OCI-LY7 (cell line): ENCODE measurements around the gene AXDND1. TPM values are rescaled to one million over a fixed set of nuclear protein-coding genes. Genes with fewer than 3 reads are reported as not detected.
"Not testable (repeated sequence)": the region's sequence is repeated elsewhere in the genome, so short reads cannot be mapped to it uniquely, and the experiment has no call there.

ENCODE experiments used
- BruUV-seq: library from RNA; stranded (reverse); fragments of 400-500 nt; replicated peaks from 2 replicates; lab custom pipeline; 2021; lab: Mats Ljungman, UMichigan
- CTCF ChIA-PET: fragments of 300-600 bp; sonication (Branson Sonifier 250); formaldehyde crosslinking; loops from one replicate; lab custom pipeline; 2022; ENCODE audit warnings: antibody characterized with exemption; ENCODE audit not compliant: unreplicated experiment; lab: Charles Lee
- POLR2A ChIA-PET: fragments of 300-600 bp; sonication (Branson Sonifier 250); formaldehyde crosslinking; loops from one replicate; lab custom pipeline; 2022; ENCODE audit warnings: antibody characterized with exemption; lab: Charles Lee
- DNase-seq: peaks from one replicate; pipeline ENCODE4 v3.0.0-alpha.2; 2015; ENCODE audit warnings: low spot score
- H2AFZ ChIP-seq: fragments of 200-600 bp; sonication (generic), shearing (Covaris generic); 2 replicates; pipeline ENCODE4 v1.6.1; 2014; ENCODE audit warnings: mild to moderate bottlenecking, antibody characterized with exemption, low read length, moderate library complexity
- H3K27ac ChIP-seq: fragments of 200-600 bp; sonication (generic); 2 replicates; pipeline ENCODE4 v1.5.1; 2014; ENCODE audit warnings: mixed run types, low read depth, mild to moderate bottlenecking, moderate library complexity, low read length, inconsistent platforms; ENCODE audit not compliant: poor library complexity, severe bottlenecking
- H3K36me3 ChIP-seq: fragments of 200-600 bp; sonication (generic); 2 replicates; pipeline ENCODE4 v1.6.1; 2014; ENCODE audit warnings: mild to moderate bottlenecking, antibody characterized with exemption, low read length, moderate library complexity, mixed read lengths; ENCODE audit not compliant: insufficient read depth
- H3K4me1 ChIP-seq: fragments of 200-600 bp; sonication (generic); 2 replicates; pipeline ENCODE4 v1.5.1; 2014; ENCODE audit warnings: mild to moderate bottlenecking, low read length; ENCODE audit not compliant: insufficient read depth, poor library complexity, severe bottlenecking
- H3K4me2 ChIP-seq: fragments of 200-600 bp; sonication (generic); 2 replicates; pipeline ENCODE4 v1.6.1; 2014; ENCODE audit warnings: mild to moderate bottlenecking, low read length
- H3K4me3 ChIP-seq: fragments of 200-600 bp; sonication (generic); 2 replicates; pipeline ENCODE4 v1.5.1; 2014; ENCODE audit warnings: mild to moderate bottlenecking, low read depth, low read length; ENCODE audit not compliant: poor library complexity, severe bottlenecking
- H3K79me2 ChIP-seq: fragments of 200-600 bp; sonication (generic); 2 replicates; pipeline ENCODE4 v1.6.1; 2016; ENCODE audit warnings: low read depth, mild to moderate bottlenecking, low read length, moderate library complexity, mixed read lengths; ENCODE audit not compliant: insufficient read depth
- H3K9me2 ChIP-seq: fragments of 200-600 bp; sonication (generic); 2 replicates; pipeline ENCODE4 v1.6.1; 2016; ENCODE audit warnings: mild to moderate bottlenecking, low read length, mixed read lengths; ENCODE audit not compliant: insufficient read depth
- H3K9me3 ChIP-seq: fragments of 200-600 bp; sonication (generic); 2 replicates; pipeline ENCODE4 v1.6.1; 2014; ENCODE audit warnings: mild to moderate bottlenecking, mixed run types, low read length, mixed read lengths
- H4K20me1 ChIP-seq: fragments of 200-600 bp; sonication (generic); 2 replicates; pipeline ENCODE4 v1.6.1; 2014; ENCODE audit warnings: mild to moderate bottlenecking, antibody characterized with exemption, low read length, moderate library complexity, mixed read lengths; ENCODE audit not compliant: insufficient read depth
- EZH2phosphoT487 ChIP-seq: fragments of 200-600 bp; sonication (generic); IDR thresholded peaks from 2 replicates; pipeline ENCODE4 v1.6.1; 2018; ENCODE audit warnings: low read depth, borderline replicate concordance, mild to moderate bottlenecking, mixed run types, antibody characterized with exemption, low read length, moderate library complexity, mixed read lengths
- intact Hi-C: fragments of 100-400 bp; cut with micrococcal nuclease; formaldehyde crosslinking; loops from one replicate; pipeline ENCODE4 v1.10.0; 2022; ENCODE audit not compliant: unreplicated experiment
- total RNA-seq, 2 experiments: library from RNA; depleted of rRNA in 1 of 2; stranded (reverse); fragments of >200 nt in 1 of 2; shearing (Covaris generic) in 1 of 2; gene quantifications; 2 replicates each; pipeline ENCODE4 v1.2.3, GENCODE V29; 2014 to 2022
- TF ChIP-seq, protein P1 (sequence below): fragments of 200-600 bp; sonication (generic); conservative IDR thresholded peaks from 2 replicates; pipeline ENCODE4 v1.5.1; 2014; ENCODE audit warnings: mild to moderate bottlenecking, antibody characterized with exemption, low read length, moderate library complexity, mixed read lengths

Gene AXDND1
- total RNA-seq, 2 experiments from 2014 or later, result 0.16 to 1.8 TPM

DNA sequence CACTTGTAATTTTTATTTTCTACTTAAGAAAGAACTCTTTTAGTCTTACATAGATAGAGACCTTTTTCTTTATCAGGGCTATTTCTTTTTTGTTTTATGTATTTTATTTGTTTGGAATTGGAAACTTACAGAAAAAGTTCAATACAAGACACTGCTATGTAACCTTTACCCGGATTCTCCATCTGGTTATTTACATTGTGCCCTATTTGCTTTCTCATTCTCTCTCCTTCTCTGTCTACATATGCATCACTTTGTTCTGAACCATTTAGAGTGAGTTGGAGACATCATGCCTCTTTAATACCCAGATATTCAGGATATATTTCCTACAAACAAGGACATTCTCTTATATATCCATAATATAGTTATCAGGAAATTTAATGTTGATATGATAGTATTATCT is 18.3 kb downstream of the AXDND1 start:
- Histone ChIP-seq H3K4me2 (no peak overlapping the region), H3K4me3 (no peak overlapping the region), H3K79me2 (no peaks in the 10 kb centered on the region), H3K9me2 (no peaks in the 10 kb centered on the region), H3K27ac (no peak overlapping the region), H3K4me1 (no peaks in the 10 kb centered on the region), H3K9me3 (no peaks in the 10 kb centered on the region), H3K36me3 (no peaks in the 10 kb centered on the region), H4K20me1 (no peaks in the 10 kb centered on the region), H2AFZ (no peak overlapping the region)
- DNase-seq, result no peak
- BruUV-seq, result no TSS peak
- ChIA-PET CTCF (no interaction called here), POLR2A (interaction anchor here (0.6 kb wide), 1 partner anchor 9 kb away, joined by 3 read pairs; no protein-coding TSS in a partner anchor)
- intact Hi-C loops, result no loop called here
- TF ChIP-seq, protein P1, sequence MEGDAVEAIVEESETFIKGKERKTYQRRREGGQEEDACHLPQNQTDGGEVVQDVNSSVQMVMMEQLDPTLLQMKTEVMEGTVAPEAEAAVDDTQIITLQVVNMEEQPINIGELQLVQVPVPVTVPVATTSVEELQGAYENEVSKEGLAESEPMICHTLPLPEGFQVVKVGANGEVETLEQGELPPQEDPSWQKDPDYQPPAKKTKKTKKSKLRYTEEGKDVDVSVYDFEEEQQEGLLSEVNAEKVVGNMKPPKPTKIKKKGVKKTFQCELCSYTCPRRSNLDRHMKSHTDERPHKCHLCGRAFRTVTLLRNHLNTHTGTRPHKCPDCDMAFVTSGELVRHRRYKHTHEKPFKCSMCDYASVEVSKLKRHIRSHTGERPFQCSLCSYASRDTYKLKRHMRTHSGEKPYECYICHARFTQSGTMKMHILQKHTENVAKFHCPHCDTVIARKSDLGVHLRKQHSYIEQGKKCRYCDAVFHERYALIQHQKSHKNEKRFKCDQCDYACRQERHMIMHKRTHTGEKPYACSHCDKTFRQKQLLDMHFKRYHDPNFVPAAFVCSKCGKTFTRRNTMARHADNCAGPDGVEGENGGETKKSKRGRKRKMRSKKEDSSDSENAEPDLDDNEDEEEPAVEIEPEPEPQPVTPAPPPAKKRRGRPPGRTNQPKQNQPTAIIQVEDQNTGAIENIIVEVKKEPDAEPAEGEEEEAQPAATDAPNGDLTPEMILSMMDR, result no peak
- no peak for TF ChIP-seq EZH2phosphoT487

DNA sequence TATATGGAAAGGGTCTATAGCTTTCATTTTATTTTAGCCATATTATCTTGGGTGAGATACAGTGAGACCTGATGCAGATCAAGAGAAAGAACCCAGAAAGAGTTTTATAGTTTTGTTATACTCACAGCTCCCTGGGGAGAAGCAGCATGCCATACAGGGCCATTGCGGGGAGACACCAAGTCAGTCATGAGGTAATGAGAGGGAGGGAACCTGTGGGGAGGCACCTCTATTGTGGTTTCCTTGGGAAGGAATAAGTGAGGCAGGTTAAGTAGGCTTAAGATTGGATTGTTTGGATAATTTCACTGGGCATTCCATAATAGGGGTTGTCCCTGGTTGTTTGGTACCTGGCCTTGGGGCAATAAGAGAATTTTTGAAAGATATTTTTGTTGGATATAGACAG is 19.7 kb downstream of the AXDND1 start:
- Histone ChIP-seq H4K20me1 (no peaks in the 10 kb centered on the region), H3K36me3 (no peaks in the 10 kb centered on the region), H3K4me2 (no peak overlapping the region), H3K79me2 (no peaks in the 10 kb centered on the region), H3K27ac (no peak overlapping the region), H3K4me1 (no peaks in the 10 kb centered on the region), H3K9me3 (no peaks in the 10 kb centered on the region), H3K9me2 (no peaks in the 10 kb centered on the region), H2AFZ (no peak overlapping the region), H3K4me3 (no peak overlapping the region)
- BruUV-seq, result no TSS peak
- POLR2A ChIA-PET, result interaction anchor here (1.1 kb wide), 1 partner anchor 53 kb away, joined by 3 read pairs; no protein-coding TSS in a partner anchor
- TF ChIP-seq, protein P1, result no peak
- TF ChIP-seq EZH2phosphoT487, result no peak
- no peak for DNase-seq
- CTCF ChIA-PET, result no interaction called here
- intact Hi-C loops, result no loop called here

DNA sequence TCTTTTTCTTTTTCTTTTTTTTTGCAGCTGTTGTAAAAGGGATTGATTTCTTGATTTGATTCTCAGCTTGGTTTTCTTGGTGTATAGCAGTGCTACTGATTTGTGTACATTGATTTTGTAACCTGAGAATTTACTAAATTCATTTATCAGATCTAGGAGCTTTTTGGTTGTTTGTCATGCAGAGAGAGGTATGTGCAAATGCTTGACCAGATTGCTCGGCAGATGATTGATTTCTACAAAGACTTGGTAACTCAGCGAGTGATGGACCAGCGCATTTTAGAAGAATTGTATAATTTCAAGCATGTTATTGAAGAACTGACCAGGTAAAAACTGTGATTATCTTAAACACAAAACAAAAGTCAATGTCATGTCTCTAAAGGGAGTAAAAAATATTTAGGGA is 27.9 kb downstream of the AXDND1 start:
- Histone ChIP-seq H3K9me3 (peaks cover 19% of the 10 kb centered on the region; the same call in 1 of the 2 replicates), H3K79me2 (no peaks in the 10 kb centered on the region), H3K4me2 (no peak overlapping the region), H4K20me1 (no peaks in the 10 kb centered on the region), H3K9me2 (no peaks in the 10 kb centered on the region), H3K4me3 (no peak overlapping the region), H2AFZ (no peak overlapping the region), H3K27ac (no peak overlapping the region), H3K4me1 (no peaks in the 10 kb centered on the region), H3K36me3 (no peaks in the 10 kb centered on the region)
- intact Hi-C loops, result no loop called here
- DNase-seq, result no peak
- no TSS peak for BruUV-seq
- TF ChIP-seq, protein P1, result no peak
- no peak for TF ChIP-seq EZH2phosphoT487
- POLR2A ChIA-PET, result interaction anchor here (0.6 kb wide), 1 partner anchor 118 kb away, joined by 3 read pairs; no protein-coding TSS in a partner anchor
- CTCF ChIA-PET, result no interaction called here

DNA sequence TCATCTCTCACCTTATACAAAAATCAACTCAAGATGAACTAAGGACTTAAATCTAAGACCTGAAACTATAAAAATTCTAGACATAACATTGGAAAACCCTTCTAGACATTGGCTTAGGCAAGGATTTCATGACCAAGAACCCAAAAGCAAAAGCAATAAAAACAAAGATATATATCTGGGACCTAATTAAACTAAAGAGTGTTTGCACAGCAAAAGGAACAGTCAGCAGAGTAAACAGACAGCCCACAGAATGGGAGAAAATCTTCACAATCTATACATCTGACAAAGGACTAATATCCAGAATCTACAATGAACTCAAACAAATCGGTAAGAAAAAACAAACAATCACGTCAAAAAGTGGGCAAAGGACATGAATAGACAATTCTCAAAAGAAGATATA is 33.6 kb downstream of the AXDND1 start:
- DNase-seq, H3K4me3 ChIP-seq, intact Hi-C loops, H3K36me3 ChIP-seq, H3K27ac ChIP-seq, BruUV-seq, CTCF ChIA-PET, H3K4me1 ChIP-seq, H3K79me2 ChIP-seq, H3K9me3 ChIP-seq, H4K20me1 ChIP-seq, H2AFZ ChIP-seq, H3K4me2 ChIP-seq, H3K9me2 ChIP-seq, POLR2A ChIA-PET: not testable (repeated sequence)
